HG03060 (cell line): ENCODE measurements around the gene PDSS2.
"Not testable (repeated sequence)": the region's sequence is repeated elsewhere in the genome, so short reads cannot be mapped to it uniquely, and the experiment has no call there.

ENCODE experiments used
- ATAC-seq: cut with Tn5 transposase; IDR thresholded peaks from one replicate; pipeline ENCODE4 v1.9.1; 2021; ENCODE audit warnings: low read depth, moderate number of reproducible peaks; ENCODE audit not compliant: unreplicated experiment

Gene PDSS2

DNA sequence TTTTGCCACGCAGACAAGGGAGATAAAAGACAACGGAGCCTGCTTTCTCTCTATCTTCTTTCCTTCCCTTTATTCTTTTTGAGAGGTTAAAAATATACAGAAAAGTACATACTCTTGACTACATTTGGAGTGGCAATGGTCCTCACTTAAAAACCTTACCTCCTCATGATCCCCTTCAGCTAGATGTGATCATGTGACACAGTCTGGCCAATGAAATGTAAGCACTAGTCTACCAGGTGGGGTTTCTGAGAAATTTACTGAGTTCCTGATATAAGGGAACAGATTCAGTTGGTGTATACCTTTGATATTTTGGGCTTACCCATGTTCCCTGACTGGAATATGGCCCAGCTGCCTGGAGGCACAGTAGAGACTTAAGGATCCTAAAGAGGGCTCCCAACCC lies 178.6 kb downstream of the PDSS2 start:
- no peak for ATAC-seq

DNA sequence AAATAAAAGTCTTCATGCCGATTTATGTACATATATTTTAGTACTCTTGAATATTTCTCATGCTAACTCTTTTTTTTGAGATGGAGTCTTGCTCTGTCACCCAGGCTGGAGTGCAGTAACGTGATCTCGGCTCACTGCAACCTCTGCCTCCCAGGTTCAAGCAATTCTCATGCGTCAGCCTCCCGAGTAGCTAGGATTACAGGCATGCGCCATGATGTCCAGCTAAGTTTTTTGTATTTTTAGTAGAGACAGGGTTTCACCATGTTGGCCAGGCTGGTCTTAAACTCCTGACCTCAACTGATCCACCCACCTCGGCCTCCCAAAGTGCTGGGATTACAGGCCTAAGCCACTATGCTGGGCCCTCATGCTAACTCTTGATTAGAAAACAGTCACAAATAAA lies 179.4 kb downstream of the PDSS2 start:
- ATAC-seq, result not testable (repeated sequence)

DNA sequence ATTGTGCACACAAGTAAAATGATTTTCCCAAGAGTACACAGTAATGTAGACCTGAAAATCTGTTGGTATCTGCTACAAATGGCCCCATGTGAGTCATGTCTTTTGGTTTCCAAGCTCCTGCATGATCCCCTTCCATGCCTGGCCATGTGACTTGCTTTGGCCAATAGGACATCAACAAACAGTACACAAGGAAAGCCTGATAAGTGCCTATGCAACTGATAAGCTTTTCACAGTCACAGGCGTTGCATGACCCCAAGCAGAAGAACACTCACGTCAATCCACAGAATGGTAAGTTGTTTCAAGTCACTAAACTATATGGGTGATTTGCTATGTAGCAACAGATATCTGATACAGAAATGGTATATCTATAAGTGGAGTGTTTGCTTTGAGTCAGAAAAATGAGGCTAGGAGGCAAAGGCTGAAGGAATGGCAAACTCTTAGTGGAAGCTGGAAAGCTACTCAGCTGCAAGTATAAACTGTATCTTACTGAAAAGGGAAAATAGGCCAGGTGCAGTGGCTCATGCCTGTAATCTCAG lies 184.0 kb downstream of the PDSS2 start:
- ATAC-seq, result no peak

DNA sequence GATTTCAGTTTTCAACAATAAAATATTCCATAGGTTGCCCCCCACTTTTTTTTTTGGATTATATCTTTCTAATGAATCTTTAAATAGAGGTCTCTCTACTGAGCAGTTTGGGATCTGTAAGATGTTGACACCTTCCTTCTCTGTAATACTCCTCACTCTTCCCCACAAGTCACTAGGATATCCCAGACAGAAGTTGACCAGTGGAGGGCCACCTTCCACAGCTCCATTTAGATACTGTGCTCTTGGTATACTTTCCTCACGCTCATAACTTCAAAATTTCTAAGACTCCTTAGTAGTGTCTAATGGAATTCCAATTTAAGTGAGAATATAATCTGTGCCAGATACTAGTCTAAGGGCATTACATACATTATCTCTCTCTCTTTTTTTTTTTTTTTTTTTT lies 185.1 kb downstream of the PDSS2 start:
- ATAC-seq, result no peak

DNA sequence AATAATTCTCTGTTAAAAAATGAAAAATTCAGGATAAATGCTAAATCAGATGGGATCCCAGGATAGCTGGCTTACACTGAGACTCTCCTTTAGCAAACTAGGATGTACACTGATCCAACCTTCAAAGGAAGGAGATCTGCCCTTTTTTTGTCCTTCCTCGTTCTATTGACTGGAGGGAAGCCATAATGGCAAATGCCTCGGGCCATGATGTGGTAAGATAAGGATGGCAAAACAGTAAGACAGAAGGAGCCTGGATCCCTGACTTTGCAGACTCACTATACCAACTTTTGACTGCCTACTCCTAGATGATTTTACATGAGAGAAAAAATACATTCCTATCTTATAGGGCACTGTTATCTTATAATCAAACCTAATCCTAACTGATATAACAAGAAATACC lies 187.1 kb downstream of the PDSS2 start:
- ATAC-seq, result no peak

DNA sequence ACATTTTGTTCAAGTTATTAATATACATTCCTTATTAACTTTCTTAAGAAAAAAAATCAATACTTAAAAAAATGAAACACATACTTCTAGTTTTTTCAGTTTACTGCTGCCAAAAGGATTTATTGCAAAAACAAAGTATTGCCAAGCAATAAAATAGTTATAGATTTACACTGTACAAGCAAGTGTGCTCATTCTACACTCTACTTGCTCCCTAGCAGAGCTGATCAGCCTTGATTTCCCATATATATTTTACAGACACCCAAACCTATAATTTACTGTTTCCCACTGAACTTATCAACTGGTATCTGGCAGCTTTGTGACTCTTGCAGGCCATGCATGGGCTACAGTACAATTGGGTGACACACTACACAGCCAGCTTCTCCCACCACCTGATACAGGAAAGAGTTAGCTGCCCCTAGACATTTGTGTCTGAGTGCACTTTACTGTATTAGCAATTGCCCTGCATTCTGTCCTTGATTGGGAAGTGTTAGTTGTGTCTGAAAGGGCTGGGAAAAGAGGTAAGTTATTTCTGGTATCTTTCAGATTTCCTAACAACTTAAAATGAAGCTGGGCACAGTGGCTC lies 188.1 kb downstream of the PDSS2 start:
- no peak for ATAC-seq

DNA sequence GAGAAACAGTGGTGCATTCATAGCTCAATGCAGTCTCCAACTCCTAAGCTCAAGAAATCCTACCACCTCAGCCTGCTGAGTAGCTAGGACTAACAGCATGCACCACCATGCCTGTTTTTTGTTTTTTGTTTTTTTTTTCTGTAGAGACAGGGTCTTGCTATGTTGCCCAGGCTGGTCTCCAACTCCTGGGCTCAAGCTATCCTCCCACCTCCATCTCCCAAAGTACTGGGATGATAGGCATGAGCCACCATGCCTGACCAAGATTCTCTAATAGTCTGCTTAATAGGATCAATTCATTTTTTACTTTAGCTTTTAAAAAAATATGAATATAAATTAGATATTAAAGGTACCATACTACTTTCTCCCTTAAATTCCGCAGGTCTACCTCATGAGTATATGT lies 191.7 kb downstream of the PDSS2 start:
- no peak for ATAC-seq

DNA sequence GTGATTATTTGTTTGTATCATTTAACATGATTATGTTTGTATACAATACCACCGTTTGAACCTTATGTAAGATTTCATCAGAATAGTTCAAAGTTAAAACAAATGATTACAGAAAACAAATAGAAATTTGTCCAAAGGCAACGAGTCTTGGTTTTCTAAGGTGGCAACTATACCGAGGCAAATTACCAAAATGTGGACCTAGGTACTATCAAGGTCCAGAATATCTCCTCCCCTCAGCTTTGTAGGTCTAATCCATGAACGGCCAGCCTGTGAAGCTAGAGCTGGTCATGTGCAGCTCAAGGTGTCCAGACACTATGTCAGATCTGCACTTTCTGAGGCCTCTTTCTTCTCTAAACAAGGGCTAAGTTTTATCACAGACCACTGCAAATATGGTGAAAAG lies 192.4 kb downstream of the PDSS2 start:
- no peak for ATAC-seq

DNA sequence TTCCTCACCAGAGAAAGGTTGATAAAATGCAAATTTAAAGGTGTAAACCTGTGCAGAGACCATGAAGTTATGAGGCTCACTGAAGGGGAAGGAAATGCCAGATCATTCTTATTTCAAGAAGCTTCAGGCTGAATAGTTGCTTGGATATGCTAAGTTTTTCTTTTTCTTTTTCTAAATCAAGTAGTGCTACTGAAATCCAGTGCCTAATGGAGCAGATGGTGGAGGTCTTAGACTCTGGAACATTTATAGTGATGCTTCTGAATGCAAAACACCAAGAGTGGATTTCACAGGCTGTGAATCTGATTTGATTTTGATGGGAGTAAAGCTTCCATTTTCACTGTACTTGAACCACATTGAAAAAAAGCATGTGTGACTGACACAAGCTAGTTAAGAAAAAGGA lies 192.8 kb downstream of the PDSS2 start:
- ATAC-seq, result no peak

DNA sequence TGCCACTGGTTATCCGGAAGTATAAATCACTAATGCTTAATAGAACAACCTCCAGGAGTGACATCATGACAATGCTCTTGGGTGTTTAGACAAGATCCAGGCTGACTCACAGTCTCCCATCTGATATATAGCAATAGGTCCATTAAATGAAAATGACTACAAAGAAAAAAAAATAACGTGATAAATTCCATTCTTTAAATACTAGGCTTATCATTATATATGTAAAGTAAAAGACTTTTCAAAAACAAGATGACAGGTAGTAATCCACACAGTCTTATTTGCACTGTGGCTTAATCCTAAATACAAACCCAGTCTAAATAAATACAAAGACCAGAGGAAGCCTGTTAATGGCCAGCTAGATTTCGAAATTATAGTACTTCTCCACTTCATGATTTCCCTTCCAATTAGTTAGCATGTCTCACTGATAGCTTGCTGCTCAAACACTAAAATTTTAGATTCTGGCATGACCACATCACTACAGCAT lies 195.0 kb downstream of the PDSS2 start:
- ATAC-seq, result no peak

DNA sequence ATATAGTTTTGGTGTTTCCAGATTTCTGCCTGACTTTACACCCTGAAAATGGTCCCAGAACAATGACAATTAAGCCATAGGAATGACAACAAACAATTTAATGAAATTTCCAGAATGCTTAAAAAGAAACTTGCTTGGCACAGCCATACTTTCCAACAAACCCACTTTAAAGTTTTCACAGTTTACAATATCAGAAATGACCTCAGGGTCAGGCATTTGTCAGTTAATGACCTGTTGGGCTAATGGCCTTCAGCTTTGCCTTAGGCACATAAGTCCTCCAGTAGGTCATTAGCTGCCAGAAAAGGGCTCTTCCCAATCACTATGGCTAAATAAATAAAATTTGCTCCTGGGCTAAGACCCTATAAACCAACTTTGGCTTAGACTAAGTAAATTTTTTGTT lies 199.4 kb downstream of the PDSS2 start:
- ATAC-seq, result no peak

DNA sequence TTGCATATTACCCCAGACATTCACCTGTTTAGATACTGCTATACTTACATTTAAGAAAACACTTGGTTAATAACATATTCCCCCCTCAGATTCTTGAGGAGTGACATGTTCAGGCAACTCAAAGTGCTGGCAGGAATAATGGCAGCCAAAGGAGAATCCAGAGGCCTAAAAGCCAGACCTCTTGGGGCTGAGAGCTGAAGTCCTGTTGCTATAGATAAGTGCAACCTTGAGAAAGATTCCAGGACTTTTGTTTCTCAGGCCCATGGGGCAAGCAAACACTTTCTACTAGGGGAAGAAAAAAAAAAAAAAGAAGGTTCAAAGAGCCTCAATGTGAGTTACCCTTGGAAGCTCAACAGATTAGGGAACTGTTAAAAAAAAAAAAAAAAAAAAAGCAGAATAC lies 211.2 kb downstream of the PDSS2 start:
- ATAC-seq, result no peak

DNA sequence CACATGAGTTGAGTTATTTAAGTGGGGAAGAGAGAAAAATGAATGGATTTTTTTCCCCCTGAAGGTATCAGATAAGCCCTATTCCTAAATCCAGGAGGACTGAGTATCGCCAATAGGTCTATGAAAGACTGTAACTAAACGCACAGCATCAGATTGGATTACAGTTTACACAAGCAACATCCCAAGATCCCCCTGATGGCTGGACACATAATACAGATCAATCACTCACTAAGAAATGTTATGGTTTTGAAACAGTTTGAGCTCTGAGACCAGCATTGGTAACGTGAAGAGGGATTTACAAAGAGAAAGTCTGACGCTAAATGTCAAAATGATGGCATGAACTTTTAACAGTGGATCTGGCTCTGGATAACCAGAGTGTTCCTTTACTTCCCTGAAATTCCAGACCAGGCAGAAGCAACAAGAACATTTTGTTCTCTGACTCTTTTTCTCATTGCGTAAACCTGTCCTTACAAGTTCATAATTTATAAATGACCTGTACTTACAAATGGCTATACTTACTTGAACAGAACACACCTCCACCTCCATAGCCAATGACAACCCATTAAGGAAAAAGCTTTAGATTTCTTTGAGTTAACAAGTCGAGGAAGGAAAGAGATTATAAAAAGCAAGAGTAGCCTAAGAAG lies 212.3 kb downstream of the PDSS2 start:
- no peak for ATAC-seq

DNA sequence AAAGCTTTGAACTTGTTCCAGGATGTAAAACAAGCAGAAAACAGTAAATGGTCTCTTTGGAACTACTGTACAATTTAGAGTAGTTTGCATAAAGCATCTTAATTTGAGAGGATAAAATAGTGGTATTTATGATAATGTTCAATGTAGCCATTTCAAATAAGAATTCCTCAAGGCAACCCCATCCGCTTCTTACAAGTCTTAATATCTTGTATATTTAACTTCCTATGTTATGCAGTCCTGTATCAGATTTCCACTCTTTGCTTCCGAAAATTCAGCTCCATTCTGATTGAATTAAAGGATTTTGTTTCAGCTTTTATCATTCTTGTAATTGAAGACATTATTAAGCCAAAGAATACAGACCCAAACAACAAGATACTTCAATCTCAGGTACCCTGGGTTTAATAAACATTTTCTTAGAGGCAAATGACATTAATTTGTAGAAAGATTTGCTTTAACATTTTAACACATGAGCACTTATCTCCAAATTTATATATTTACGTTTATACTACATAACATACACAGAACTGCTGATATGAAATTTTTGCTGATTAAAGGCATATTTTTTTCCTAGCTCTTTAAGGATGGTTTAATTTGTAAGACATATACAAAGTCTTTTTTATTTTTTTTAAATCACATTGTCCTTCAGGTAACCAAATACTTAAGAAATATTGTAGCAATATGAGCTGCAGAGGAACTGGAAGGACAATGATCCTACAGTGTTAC lies 213.0 kb downstream of the PDSS2 start:
- no peak for ATAC-seq

DNA sequence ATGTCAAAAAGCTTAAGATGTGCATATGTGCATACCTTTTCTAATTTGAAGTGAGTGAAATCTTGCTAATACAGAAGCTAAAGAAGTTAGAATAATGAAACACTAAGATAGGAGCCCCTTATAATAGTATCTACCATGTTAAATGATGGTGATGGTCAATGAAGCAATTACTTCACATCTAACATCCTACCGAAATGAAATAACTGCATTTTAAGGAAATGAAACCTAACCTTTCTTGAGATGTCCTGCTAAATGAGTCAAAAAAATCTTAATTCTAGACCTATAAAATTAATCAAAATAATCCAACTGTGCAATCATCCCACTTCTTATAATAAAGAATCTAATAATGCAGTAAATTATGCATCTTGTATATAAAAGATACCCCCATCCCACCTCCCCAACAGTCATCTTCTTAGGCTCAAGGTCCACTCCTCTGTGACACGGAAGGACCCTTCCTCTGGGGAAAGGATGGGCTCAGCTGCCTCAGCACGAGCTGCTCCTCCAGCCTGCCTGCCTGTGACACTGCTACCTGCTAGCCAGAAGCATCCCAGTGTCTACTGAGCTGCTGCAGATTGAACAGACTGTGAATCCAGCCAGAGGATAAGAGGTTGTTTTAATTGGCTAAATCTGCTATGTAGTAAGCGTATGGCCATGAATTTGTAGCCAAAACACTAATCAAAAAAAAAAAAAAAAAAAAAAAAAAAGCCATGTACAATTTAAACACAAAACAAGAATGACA lies 214.5 kb downstream of the PDSS2 start:
- ATAC-seq, result no peak

DNA sequence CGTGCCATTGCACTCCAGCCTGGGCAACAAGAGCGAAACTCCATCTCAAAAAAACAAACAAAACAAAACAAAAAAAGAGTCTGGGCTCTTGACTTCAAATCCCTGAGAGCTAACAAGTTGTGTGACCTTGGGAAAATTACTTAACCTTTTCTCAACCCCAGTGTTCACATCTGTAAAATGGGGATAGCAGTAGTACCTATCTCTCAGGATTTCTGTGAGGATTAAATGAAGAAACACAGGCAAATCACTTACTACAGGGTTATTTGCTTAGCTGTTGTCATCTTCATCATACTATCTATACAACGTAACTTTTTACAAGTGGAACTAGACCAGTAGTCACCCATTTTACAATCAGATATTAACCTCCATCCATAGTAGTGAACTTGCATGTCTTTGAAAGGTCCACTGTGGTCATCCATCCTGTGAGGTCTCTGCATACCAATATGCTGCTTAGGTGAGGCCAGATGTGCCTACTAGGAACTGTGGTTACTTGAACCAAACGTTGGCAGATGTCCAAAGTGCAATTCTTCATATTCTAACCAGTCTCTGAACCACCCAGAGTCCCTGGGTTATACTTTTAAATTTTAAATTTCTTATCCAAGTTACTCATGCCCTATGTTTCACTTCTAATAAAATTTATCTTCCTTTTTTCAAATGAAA lies 215.2 kb downstream of the PDSS2 start:
- no peak for ATAC-seq

DNA sequence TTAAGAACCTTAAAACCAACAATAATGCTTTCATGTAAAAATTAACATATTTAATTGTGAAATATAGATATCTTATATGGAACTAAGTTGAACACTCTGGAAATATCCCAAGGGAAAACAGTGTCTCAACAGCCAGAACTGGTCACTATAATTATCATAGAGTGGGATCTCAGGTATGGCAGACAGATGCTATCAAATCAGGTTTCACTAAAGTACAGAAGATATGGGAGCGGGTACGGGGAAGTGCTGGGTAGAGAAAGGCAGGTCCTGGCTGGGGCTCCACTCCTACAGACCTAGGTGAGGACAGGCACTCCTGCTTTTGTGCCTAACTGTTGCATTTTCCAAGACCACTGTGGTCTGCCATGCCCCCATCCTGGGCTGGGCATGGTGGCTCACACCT lies 215.9 kb downstream of the PDSS2 start:
- no peak for ATAC-seq

DNA sequence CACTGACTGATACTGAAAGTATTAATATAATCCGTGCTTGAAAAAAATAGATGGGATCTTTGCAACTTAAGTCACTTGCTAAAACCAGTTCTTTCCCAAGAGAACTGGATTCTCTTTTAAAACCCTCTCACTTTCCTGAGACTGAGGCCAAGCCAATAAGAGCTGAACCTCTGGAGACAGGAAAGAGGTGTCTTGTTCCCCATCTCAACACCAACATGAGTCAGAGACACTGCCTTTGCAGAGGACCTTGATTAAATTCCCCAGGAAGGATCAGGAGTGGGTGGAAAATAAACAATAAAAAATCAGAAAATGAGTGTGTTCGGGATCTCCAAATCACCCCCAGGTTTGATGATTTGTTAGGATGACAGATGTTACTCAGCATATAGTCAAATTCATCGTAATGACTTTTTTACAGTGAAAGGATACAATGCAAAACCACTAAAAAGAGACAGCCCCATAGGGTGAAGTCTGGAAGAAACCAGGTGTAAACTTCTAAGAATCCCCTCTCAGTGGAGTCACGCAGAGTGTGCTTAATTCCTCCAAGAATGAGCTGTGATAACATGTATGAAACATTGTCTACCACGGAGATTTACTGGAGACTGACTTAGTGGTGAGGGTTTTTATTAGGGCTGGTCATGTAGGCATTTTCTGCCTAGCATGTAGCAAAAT lies 221.2 kb downstream of the PDSS2 start:
- no peak for ATAC-seq

DNA sequence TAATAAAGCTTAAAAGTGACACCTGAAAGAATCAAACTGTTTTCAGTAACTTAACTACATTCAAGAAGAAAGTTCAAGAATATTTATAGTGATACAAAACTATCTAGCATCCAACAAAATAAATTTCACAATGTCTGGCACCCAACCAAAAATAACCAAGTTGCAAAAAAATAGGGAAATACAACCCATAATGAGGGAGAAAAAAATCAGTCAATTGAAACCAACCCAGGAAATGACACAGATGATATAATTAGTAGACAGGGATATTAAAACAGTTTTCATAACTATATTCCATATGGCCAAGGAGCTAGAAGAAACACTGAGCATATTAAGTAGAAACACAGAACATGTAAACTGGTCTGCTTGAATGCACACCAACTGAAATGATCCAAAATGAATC lies 223.9 kb downstream of the PDSS2 start:
- no peak for ATAC-seq

DNA sequence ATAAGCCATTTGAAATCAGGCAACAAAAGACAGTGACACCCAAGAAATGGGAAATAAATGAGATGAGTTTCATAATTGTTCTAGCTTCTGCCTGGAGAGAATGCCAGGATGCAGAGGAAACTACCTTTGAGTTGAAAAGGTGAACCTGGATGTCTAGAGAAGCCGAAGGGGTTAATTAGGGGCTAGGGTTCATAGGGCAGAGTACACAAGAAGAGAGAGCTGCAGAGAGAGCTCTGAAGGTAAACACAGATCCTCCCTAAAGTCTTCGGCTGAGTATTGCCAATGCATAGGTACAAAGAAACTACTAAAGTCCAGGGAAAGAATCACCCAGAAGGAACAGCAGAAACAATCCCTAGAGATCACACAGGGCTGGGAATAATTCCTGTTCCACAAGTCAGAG lies 224.4 kb downstream of the PDSS2 start:
- ATAC-seq, result no peak
